Right cardiac atrium (tissue), 5 donors: ENCODE measurements around the gene ZNF433. TPM values are rescaled to one million over a fixed set of nuclear protein-coding genes. Genes with fewer than 3 reads are reported as not detected.
A peak's percentile ranks its signal among the peaks of the same experiment; 100 is the strongest.

Experiments used
- ATAC-seq, 2 donors: fragments of 200-7000 bp; cut with Tn5 transposase; one replicate each; pipeline versions ENCODE4 v1.8.0 to v1.9.1; 2020; ENCODE audit warnings: moderate library complexity in 2 of 2, mild to moderate bottlenecking in 1 of 2
- DNase-seq, 3 donors: peaks; one replicate each; pipeline ENCODE4 v3.0.0-alpha.2; 2020
- H3K27ac ChIP-seq: one replicate; pipeline ENCODE4 v1.5.1; 2013; ENCODE audit warnings: mild to moderate bottlenecking, low read length, control low read depth, moderate library complexity
- H3K27me3 ChIP-seq: one replicate; pipeline ENCODE4 v1.6.1; 2013; ENCODE audit not compliant: control insufficient read depth, insufficient read depth
- H3K4me1 ChIP-seq: one replicate; pipeline ENCODE4 v1.6.1; 2013; ENCODE audit warnings: low read length; ENCODE audit not compliant: control insufficient read depth, insufficient read depth
- H3K4me3 ChIP-seq: one replicate; pipeline ENCODE4 v1.5.1; 2013; ENCODE audit warnings: low read length, control low read depth
- H3K9me3 ChIP-seq: one replicate; pipeline ENCODE4 v1.6.1; 2013; ENCODE audit warnings: low read length; ENCODE audit not compliant: control insufficient read depth
- WGBS: extraction: QIAGEN DNeasy Blood & Tissue Kit; methylation state at CpG from one replicate; pipeline ENCODE4 v1.1.7; 2013; 5-methylcytosine and 5-hydroxymethylcytosine counted together
- intact Hi-C, 4 donors: fragments of 100-400 bp; cut with DNase I; formaldehyde crosslinking; loops; one replicate each; pipeline versions ENCODE4 v1.11.0 to v1.14.0; 2022 to 2023
- polyA plus RNA-seq: library from polyadenylated mRNA; stranded (reverse); fragments of 200-250 nt; gene quantifications from one replicate; pipeline ENCODE4 v1.2.3, GENCODE V29; 2013
- total RNA-seq, 4 donors: library from RNA; stranded (reverse); fragmentation: NEBNext Ultra II Directional; extraction: Animal tissue kit (Norgen Biotek cat#: 25700); gene quantifications; one replicate each; pipeline ENCODE4 v1.2.1, GENCODE V29; 2021
- donor health status: healthy with polysubstance abuse.
- donor health status: DM: no; HTN: yes; CAD: no.
- donor health status: DM: no; HTN: no; CAD: no.
- donor health status: DM: no; HTN: yes; CAD: no; lungs with severe emphysema.
- donor health status: DM: yes; HTN: yes; CAD: no.

Gene ZNF433
- total and polyA plus RNA-seq, 5 donors = 3.5 to 5.0 (median 4.0) TPM

GRCh38 chr19:11987405-11988281, 47.8 kb downstream of the ZNF433 start:
- ATAC-seq = peak; percentile 100
- WGBS = under 1% methylated on average over 54 of the region's 54 CpGs
- intact Hi-C loops = loop anchor here (2.0 to 10.0 kb wide), 8 partner anchors 23 to 190 kb away; partner anchors contain the start of genes ZNF700 (in 4 of the 4), ZNF763 (in 2 of the 4), ZNF20 (in 1 of the 4) and ZNF491 (in 1 of the 4)

GRCh38 chr19:11986754-11987153, 48.7 kb downstream of the ZNF433 start:
- no peak overlapping the region for H3K4me3 ChIP-seq
- DNase-seq = peak in 1 of 3 donors; percentile 55
- no peaks in the 10 kb centered on the region for H3K4me1 ChIP-seq
- intact Hi-C loops = loop anchor here (5.0 to 10.0 kb wide), 5 partner anchors 62 to 189 kb away; partner anchors contain the start of genes ZNF700 (in 2 of the 4), ZNF20 (in 1 of the 4) and ZNF491 (in 1 of the 4)
- 92% methylated on average over 17 of the region's 17 CpGs for WGBS
- no peaks in the 10 kb centered on the region for H3K27me3 ChIP-seq
- H3K9me3 ChIP-seq = no peaks in the 10 kb centered on the region
- no peak overlapping the region for H3K27ac ChIP-seq
- no peak for ATAC-seq

More at GRCh38 chr19:11987405-11988281, 47.8 kb downstream of the ZNF433 start:
- Histone ChIP-seq H3K4me3 (peak overlapping the region; percentile 79), H3K27me3 (no peaks in the 10 kb centered on the region), H3K27ac (peak overlapping the region; percentile 68), H3K9me3 (no peaks in the 10 kb centered on the region), H3K4me1 (no peaks in the 10 kb centered on the region)
- peak; percentile 98 to 99 (median 98) for DNase-seq

- intact Hi-C loops = loop anchor here (5.0 to 10.0 kb wide), 5 partner anchors 60 to 188 kb away; partner anchors contain the start of genes ZNF700 (in 2 of the 4), ZNF20 (in 1 of the 4) and ZNF491 (in 1 of the 4)
- DNase-seq (no peak), ATAC-seq (no peak)
- Histone ChIP-seq H3K27me3 (no peaks in the 10 kb centered on the region), H3K9me3 (peaks cover 9% of the 10 kb centered on the region), H3K27ac (no peak overlapping the region), H3K4me1 (no peaks in the 10 kb centered on the region), H3K4me3 (no peak overlapping the region)
- 31% methylated on average over 5 of the region's 5 CpGs for WGBS
Observed at GRCh38 chr19:11984986-11985385, 50.5 kb downstream of the ZNF433 start.

GRCh38 chr19:11982526-11982925, 53.0 kb downstream of the ZNF433 start:
- Histone ChIP-seq H3K27ac (no peak overlapping the region), H3K9me3 (peaks cover 16% of the 10 kb centered on the region), H3K4me3 (no peak overlapping the region), H3K4me1 (no peaks in the 10 kb centered on the region), H3K27me3 (no peaks in the 10 kb centered on the region)
- DNase-seq (no peak), ATAC-seq (no peak)
- intact Hi-C loops = loop anchor here in 3 of 4 donors (10.0 kb wide), 2 partner anchors 58 to 162 kb away; partner anchors contain the start of genes ZNF700 (in 2 of the 3) and ZNF20 (in 1 of the 3)
- WGBS = 91% methylated on average over 4 of the region's 4 CpGs

GRCh38 chr19:11979527-11979926, 56.0 kb downstream of the ZNF433 start:
- no peak overlapping the region for H3K4me3 ChIP-seq
- intact Hi-C loops = no loop called here
- no peaks in the 10 kb centered on the region for H3K27me3 ChIP-seq
- peaks cover 17% of the 10 kb centered on the region for H3K9me3 ChIP-seq
- no peak for DNase-seq
- H3K4me1 ChIP-seq = no peaks in the 10 kb centered on the region
- H3K27ac ChIP-seq = no peak overlapping the region
- ATAC-seq = no peak
- WGBS = 94% methylated on average over 4 of the region's 4 CpGs

GRCh38 chr19:11978492-11979100, 56.9 kb downstream of the ZNF433 start:
- no peak for ATAC-seq
- H3K4me3 ChIP-seq = no peak overlapping the region

GRCh38 chr19:11973019-11973810, 62.3 kb downstream of the ZNF433 start:
- ATAC-seq = no peak
- H3K4me3 ChIP-seq = no peak overlapping the region
- no peak overlapping the region for H3K27ac ChIP-seq
- no peaks in the 10 kb centered on the region for H3K4me1 ChIP-seq
- H3K27me3 ChIP-seq = no peaks in the 10 kb centered on the region
- peaks cover 2% of the 10 kb centered on the region for H3K9me3 ChIP-seq
- intact Hi-C loops = no loop called here
- 85% methylated on average over 5 of the region's 5 CpGs for WGBS
- DNase-seq = no peak

More at GRCh38 chr19:11978492-11979100, 56.9 kb downstream of the ZNF433 start:
- intact Hi-C loops = no loop called here
- H3K27ac ChIP-seq = no peak overlapping the region
- H3K27me3 ChIP-seq = no peaks in the 10 kb centered on the region
- H3K4me1 ChIP-seq = no peaks in the 10 kb centered on the region
- 93% methylated on average over 9 of the region's 9 CpGs for WGBS
- H3K9me3 ChIP-seq = peaks cover 17% of the 10 kb centered on the region
- DNase-seq = no peak

- Histone ChIP-seq H3K4me1 (no peaks in the 10 kb centered on the region), H3K27ac (no peak overlapping the region), H3K4me3 (no peak overlapping the region), H3K27me3 (no peaks in the 10 kb centered on the region), H3K9me3 (no peaks in the 10 kb centered on the region)
- intact Hi-C loops = no loop called here
- 92% methylated on average over 2 of the region's 2 CpGs for WGBS
- ATAC-seq (no peak), DNase-seq (no peak)
Observed at GRCh38 chr19:11971041-11971440, 64.4 kb downstream of the ZNF433 start.

GRCh38 chr19:11970174-11970573, 65.3 kb downstream of the ZNF433 start:
- no peak for ATAC-seq
- 88% methylated on average over 1 of the region's 1 CpG for WGBS
- H3K9me3 ChIP-seq = no peaks in the 10 kb centered on the region
- no peak overlapping the region for H3K27ac ChIP-seq
- H3K4me3 ChIP-seq = no peak overlapping the region
- intact Hi-C loops = no loop called here
- no peaks in the 10 kb centered on the region for H3K27me3 ChIP-seq
- DNase-seq = no peak
- H3K4me1 ChIP-seq = no peaks in the 10 kb centered on the region

GRCh38 chr19:11964858-11965645, 70.4 kb downstream of the ZNF433 start, which contains the start of gene ZNF763:
TSS of gene ZNF763 (plus strand) at chr19:11965040. CDS start at chr19:11965209, 169 bp downstream.
- intact Hi-C loops = loop anchor here in 2 of 4 donors (2.0 kb wide), 1 partner anchor 24 kb away; no protein-coding TSS in a partner anchor
- H3K4me1 ChIP-seq = no peaks in the 10 kb centered on the region
- H3K27ac ChIP-seq = peak within 1 kb of the TSS; percentile 95
- H3K9me3 ChIP-seq = no peaks in the 10 kb centered on the region
- ATAC-seq (peak; percentile 99), DNase-seq (peak; percentile 93 to 98 (median 96))
- H3K4me3 ChIP-seq = peak within 1 kb of the TSS; percentile 65
- H3K27me3 ChIP-seq = no peaks in the 10 kb centered on the region
- WGBS = under 1% methylated on average over 47 of the region's 47 CpGs
